ENCODE results near the gene SLC19A1.
"Not testable (repeated sequence)": the region's sequence is repeated elsewhere in the genome, so short reads cannot be mapped to it uniquely, and the experiment has no call there.

Gene SLC19A1

GRCh38 chr21:45502600-45502999, 39.6 kb downstream of the SLC19A1 start:
- H3K9ac ChIP-seq (ENCODE audit: low read length): no peak overlapping the region
- H3K27ac ChIP-seq (ENCODE audit: low read length): no peak overlapping the region
- H3K4me2 ChIP-seq (ENCODE audit: low read depth, low read length): no peak overlapping the region
- H3K9me3 ChIP-seq (replicated peaks; ENCODE audit: insufficient read depth, low read length): no peaks in the 10 kb centered on the region
- no peaks in the 10 kb centered on the region for H3K4me1 ChIP-seq (ENCODE audit: low read length)
- peaks cover 69% of the 10 kb centered on the region for H3K27me3 ChIP-seq (replicated peaks; ENCODE audit: insufficient read depth, low read length)
- no peak for TF ChIP-seq EZH2phosphoT487 (IDR thresholded peaks at IDR 0.05; ENCODE audit: low read length)
- TF ChIP-seq CTCF (IDR thresholded peaks at IDR 0.05; ENCODE audit: low read length): no peak
- no peak overlapping the region for H3K4me3 ChIP-seq (ENCODE audit: low read length)
- DNase-seq: no peak
- no peak overlapping the region for H2AFZ ChIP-seq (ENCODE audit: low read length)
- no peaks in the 10 kb centered on the region for H3F3A ChIP-seq (ENCODE audit: insufficient read depth, low read length)
- no peaks in the 10 kb centered on the region for H3K36me3 ChIP-seq (replicated peaks; ENCODE audit: insufficient read depth, low read length)
- no peaks in the 10 kb centered on the region for H3K79me2 ChIP-seq (ENCODE audit: low read length)
- H4K20me1 ChIP-seq (ENCODE audit: insufficient read depth, low read length): no peaks in the 10 kb centered on the region; the same call in 1 of the 2 replicates
- H3K9me2 ChIP-seq (replicated peaks; ENCODE audit: insufficient read depth, low read length): no peaks in the 10 kb centered on the region

GRCh38 chr21:45502006-45502345, 40.3 kb downstream of the SLC19A1 start:
- Histone ChIP-seq H3K27ac (ENCODE audit: low read length) (no peak overlapping the region), H2AFZ (ENCODE audit: low read length) (no peak overlapping the region), H3K79me2 (ENCODE audit: low read length) (no peaks in the 10 kb centered on the region), H3K4me1 (ENCODE audit: low read length) (no peaks in the 10 kb centered on the region), H3K4me3 (ENCODE audit: low read length) (no peak overlapping the region), H3K36me3 (replicated peaks; ENCODE audit: insufficient read depth, low read length) (no peaks in the 10 kb centered on the region), H3K9me2 (replicated peaks; ENCODE audit: insufficient read depth, low read length) (no peaks in the 10 kb centered on the region), H4K20me1 (ENCODE audit: insufficient read depth, low read length) (no peaks in the 10 kb centered on the region; the same call in 1 of the 2 replicates), H3K27me3 (replicated peaks; ENCODE audit: insufficient read depth, low read length) (peaks cover 75% of the 10 kb centered on the region), H3K9me3 (replicated peaks; ENCODE audit: insufficient read depth, low read length) (no peaks in the 10 kb centered on the region), H3K4me2 (ENCODE audit: low read depth, low read length) (no peak overlapping the region), H3K9ac (ENCODE audit: low read length) (no peak overlapping the region), H3F3A (ENCODE audit: insufficient read depth, low read length) (no peaks in the 10 kb centered on the region)
- TF ChIP-seq CTCF (IDR thresholded peaks at IDR 0.05; ENCODE audit: low read length): no peak
- TF ChIP-seq EZH2phosphoT487 (IDR thresholded peaks at IDR 0.05; ENCODE audit: low read length): no peak
- no peak for TF ChIP-seq EZH2 (optimal IDR thresholded peaks at IDR 0.05; ENCODE audit: low read depth, low read length)
- no peak for DNase-seq

- H3K4me3 ChIP-seq (ENCODE audit: low read length); H3K27ac ChIP-seq (ENCODE audit: low read length); H3F3A ChIP-seq (ENCODE audit: insufficient read depth, low read length); H3K9me2 ChIP-seq (replicated peaks; ENCODE audit: insufficient read depth, low read length); H4K20me1 ChIP-seq (ENCODE audit: insufficient read depth, low read length); DNase-seq; H3K79me2 ChIP-seq (ENCODE audit: low read length); H3K36me3 ChIP-seq (replicated peaks; ENCODE audit: insufficient read depth, low read length); H3K4me2 ChIP-seq (ENCODE audit: low read depth, low read length); H3K4me1 ChIP-seq (ENCODE audit: low read length); H3K9ac ChIP-seq (ENCODE audit: low read length); H2AFZ ChIP-seq (ENCODE audit: low read length); H3K9me3 ChIP-seq (replicated peaks; ENCODE audit: insufficient read depth, low read length): not testable (repeated sequence)
- peaks cover 76% of the 10 kb centered on the region for H3K27me3 ChIP-seq (replicated peaks; ENCODE audit: insufficient read depth, low read length)
These were observed 40.9 kb downstream of the SLC19A1 start for GRCh38 chr21:45501081-45502005.

- H3K36me3 ChIP-seq (replicated peaks; ENCODE audit: insufficient read depth, low read length): no peaks in the 10 kb centered on the region
- no peak for DNase-seq
- TF ChIP-seq EZH2phosphoT487 (IDR thresholded peaks at IDR 0.05; ENCODE audit: low read length) (no peak), EZH2 (optimal IDR thresholded peaks at IDR 0.05; ENCODE audit: low read depth, low read length) (no peak), CTCF (IDR thresholded peaks at IDR 0.05; ENCODE audit: low read length) (no peak)
- H3F3A ChIP-seq (ENCODE audit: insufficient read depth, low read length): no peaks in the 10 kb centered on the region
- H2AFZ ChIP-seq (ENCODE audit: low read length): no peak overlapping the region
- H3K79me2 ChIP-seq (ENCODE audit: low read length): no peaks in the 10 kb centered on the region
- H4K20me1 ChIP-seq (ENCODE audit: insufficient read depth, low read length): no peaks in the 10 kb centered on the region; the same call in 1 of the 2 replicates
- H3K4me3 ChIP-seq (ENCODE audit: low read length): no peak overlapping the region
- no peaks in the 10 kb centered on the region for H3K9me3 ChIP-seq (replicated peaks; ENCODE audit: insufficient read depth, low read length)
- peaks cover 76% of the 10 kb centered on the region for H3K27me3 ChIP-seq (replicated peaks; ENCODE audit: insufficient read depth, low read length)
- H3K4me1 ChIP-seq (ENCODE audit: low read length): no peaks in the 10 kb centered on the region
- H3K9me2 ChIP-seq (replicated peaks; ENCODE audit: insufficient read depth, low read length): no peaks in the 10 kb centered on the region
- H3K4me2 ChIP-seq (ENCODE audit: low read depth, low read length): no peak overlapping the region
- no peak overlapping the region for H3K9ac ChIP-seq (ENCODE audit: low read length)
- no peak overlapping the region for H3K27ac ChIP-seq (ENCODE audit: low read length)
These were observed 42.2 kb downstream of the SLC19A1 start for GRCh38 chr21:45499970-45500577.

Measured in MM.1S (cell line).